Measurements from ENCODE around the gene ZMYND8.
A peak's percentile ranks its signal among the peaks of the same experiment; 100 is the strongest.
"Not testable (repeated sequence)": the region's sequence is repeated elsewhere in the genome, so short reads cannot be mapped to it uniquely, and the experiment has no call there.

ZMYND8 gene

DNA sequence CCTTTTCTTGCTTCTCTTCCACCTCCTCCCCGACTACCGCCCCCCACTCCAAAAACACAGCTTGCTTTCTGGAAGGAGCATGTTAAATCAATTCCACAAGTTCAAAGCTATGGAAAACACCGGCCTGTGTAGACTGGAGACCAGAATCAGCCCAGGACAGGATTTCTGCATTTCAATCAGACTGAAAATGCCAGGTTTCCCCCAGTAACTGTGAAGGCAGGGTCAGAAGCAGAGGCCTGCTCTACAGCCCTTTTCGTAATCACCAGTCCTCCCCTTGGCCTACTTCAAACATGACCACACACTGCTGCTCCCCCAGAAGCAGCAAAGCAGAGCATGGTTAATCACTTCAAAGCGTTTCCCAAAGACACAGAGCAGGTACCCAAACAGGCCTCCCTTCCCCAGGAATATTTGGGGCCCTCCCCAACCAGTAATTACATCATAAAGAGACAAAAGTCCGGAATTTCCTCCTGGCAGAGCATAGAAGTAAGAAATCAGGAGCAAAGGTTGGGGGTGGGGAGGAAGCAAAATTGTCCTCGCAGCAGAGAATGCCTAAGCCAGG, 38.4 kb downstream of the ZMYND8 start:
- H3K27ac ChIP-seq, result peak overlapping the region; percentile 82 to 99 (median 94)
- H3K4me3 ChIP-seq, result peak overlapping the region in 2 of 7 experiments; percentile 2 to 7

DNA sequence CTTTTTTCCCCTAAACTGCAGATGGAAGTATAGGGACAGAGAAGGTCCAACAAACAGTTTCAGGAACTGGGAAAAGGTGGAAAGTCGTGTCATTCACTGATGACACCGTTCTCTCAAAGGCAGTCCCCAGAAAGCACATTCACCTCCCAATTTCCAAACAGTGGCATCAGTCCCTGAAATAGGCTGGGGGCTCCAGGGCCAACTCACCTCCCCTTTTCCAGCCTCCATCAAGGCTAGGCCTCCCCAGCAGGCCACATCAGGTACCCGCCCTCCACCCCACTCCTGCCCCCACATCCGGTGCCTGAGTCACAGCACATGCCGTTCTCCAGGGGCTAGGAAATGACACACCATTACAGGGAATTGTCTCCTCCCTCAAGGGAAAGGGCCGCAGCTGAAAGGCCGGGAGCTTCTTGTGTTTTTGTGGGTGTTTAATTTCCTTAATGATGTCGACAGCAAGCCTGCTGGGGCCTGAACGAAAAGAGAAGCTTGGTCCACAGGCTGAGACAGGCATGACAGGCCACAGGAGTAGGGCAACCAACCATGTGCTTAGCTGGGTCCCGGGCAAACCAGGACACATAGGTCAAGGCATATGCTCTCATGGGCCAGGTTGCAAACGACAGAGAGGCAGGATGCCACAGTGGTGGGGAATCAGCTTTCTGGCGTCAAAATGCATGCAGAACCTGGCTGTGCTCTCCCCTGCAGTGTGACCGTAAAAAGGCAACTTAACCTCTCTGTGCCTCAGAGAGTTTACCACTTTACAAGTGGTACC, 39.2 kb downstream of the ZMYND8 start:
- H3K4me3 ChIP-seq, result no peak overlapping the region
- H3K27ac ChIP-seq, result peak overlapping the region; percentile 82 to 99 (median 94)

DNA sequence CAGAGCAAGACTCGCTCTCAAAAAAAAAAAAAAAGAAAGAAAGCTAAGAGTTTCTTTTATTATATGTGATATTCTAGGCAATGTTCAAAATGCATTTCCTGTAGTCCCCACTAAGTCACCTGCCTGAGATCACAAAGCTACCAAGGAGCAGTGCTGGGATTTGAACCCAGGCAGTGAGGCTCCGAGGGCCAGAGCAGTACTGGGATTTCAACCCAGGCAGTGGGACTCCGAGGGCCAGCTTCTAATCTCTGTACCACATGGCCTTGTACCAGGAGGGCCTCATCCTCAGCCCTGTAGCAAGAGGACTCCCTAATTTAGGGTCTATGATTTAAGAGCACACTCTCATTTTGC, 39.7 kb downstream of the ZMYND8 start:
- no peak overlapping the region for H3K4me3 ChIP-seq

DNA sequence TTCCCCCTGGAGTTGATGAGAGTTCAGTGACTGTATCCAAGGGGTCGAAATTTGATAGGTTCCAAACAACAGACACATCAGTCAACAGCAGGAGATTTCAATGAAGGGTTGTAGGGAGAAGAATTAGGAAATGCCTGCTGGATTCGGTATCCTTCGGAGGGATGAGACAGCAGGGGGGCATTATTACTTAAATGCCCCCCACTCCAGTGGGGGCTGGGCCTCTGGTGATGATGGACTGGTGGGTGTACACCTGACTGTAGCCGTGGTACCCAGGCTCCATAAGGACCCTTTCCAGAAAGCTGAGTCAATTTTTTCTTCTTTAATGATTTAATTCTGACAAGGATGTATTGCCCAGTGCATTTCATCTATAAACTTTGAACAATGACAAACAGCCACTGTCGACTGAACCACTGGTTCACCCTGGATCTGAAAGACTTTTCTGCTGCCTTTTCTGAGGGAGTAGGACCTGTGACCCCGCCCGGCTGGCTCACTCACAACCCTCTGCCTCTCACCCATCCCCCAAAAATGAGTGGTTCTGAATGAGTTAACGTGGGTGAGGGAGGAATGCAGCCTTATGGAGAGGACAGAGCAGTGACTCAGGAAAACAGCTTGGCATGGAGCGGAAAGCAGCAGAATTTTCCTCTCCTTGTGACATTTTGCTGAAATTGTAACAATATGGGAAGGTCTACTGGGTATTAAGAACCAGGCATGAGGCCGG, 41.0 kb downstream of the ZMYND8 start:
- no peak overlapping the region for H3K4me3 ChIP-seq
- H3K27ac ChIP-seq, result peak overlapping the region in 20 of 21 experiments; percentile 88 to 99 (median 94)

More for the DNA sequence above, 39.7 kb downstream of the ZMYND8 start:
- H3K27ac ChIP-seq, result peak overlapping the region; percentile 38 to 99 (median 94)

DNA sequence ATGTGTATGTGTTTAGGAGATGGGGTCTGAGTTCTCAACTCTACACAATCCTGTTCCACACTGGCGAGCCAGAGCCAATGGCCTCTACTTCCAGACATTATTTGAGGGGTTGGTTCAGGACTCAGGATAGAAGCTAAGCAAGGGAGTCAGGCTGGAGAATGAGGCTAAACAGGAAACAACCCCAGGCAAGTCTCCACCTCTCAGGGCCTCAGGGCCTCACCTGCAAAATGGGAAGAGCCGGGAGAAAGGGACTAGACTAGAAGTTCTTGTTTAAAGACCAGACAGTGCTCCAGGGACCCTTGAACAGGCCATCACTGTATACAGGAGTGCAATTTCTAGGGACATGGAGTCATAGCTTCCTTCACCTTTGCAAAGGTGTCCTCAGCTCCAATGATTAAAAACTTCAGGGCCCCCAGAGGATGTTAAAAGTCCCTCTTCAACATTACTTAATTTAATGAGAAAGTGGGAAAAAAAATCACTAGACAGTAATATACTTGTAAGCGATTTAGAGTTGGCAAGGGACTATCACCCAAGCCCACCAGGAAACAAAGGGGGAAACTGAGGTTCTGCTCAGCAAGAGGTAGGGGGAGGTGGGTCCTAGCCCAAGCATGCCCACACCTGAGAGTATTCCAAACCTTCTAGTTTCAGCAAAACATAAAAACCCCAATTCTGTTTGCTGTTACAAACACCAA, 41.7 kb downstream of the ZMYND8 start:
- Histone ChIP-seq H3K27ac (peak overlapping the region in 20 of 21 experiments; percentile 38 to 99 (median 94)), H3K4me3 (no peak overlapping the region)

DNA sequence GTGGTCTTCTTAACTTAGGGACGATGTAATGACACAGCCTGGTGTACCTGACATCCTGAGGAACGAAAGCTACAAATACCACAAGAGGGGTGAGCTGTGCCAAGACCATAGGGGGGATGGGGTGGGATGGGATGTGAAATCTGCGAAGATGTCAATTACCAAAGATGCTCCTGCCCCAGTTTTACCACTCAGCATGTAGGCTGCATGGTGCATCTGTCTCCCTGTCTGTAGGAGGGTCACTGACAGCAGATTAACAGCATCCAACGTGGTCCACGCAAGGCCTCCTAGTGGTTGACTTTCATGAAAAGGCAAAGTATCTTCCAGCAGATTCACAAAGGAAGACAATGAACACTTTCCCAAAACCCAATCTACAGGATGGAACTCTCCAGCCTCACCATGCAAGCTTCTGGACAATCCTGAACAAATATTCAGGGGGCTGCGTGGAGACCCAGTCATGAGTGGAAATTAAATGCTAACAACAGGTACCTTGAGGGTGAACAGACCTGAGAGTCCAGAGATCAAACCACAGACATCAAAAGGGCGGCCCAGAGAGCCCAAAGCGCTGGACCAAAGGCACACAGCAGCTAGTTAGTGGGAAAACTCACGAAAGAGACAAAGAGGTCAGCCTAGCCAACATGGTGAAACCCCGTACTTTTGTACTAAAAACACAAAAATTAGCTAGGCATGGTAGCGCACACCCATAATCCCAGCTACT, 44.4 kb downstream of the ZMYND8 start:
- peak overlapping the region in 1 of 21 experiments; percentile 17 for H3K27ac ChIP-seq
- H3K4me3 ChIP-seq, result no peak overlapping the region

DNA sequence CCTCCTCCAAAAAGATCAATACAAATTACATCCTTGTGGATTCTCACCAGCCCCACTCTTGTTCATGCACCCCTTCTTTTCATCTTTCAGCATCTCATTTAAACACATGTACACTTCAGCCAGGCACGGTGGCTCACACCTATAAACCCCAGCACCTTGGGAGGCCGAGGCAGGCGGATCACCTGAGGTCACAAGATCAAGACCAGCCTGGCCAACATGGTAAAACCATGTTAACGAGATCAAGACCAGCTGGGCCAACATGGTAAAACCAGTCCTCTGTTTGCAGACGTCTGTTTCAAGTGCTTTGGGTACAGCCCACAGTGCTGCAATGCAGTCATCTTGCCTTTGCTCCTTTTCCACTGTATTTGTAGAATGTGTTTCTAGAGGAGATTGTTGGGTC, 45.3 kb downstream of the ZMYND8 start:
- H3K27ac ChIP-seq, result peak overlapping the region in 1 of 21 experiments; percentile 17
- no peak overlapping the region for H3K4me3 ChIP-seq

DNA sequence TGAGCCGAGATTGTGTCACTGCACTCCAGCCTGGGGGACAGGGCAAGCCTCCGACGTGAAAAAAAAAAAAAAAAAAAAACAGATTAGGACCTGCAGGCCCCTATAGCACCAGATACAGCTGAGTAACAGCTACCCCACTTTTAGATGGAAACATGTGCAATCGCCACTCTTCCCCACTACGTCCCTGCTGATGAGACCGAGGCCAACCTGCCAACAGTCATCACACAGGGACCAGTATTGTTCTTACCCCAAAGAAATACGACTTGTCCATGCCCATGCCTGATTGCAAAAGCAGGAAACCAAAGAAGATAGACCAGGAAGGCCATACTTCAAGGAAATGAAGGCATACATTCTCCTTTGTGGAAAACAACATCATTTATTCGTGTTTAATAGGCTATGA, 45.8 kb downstream of the ZMYND8 start:
- H3K27ac ChIP-seq, result no peak overlapping the region
- H3K4me3 ChIP-seq, result no peak overlapping the region

DNA sequence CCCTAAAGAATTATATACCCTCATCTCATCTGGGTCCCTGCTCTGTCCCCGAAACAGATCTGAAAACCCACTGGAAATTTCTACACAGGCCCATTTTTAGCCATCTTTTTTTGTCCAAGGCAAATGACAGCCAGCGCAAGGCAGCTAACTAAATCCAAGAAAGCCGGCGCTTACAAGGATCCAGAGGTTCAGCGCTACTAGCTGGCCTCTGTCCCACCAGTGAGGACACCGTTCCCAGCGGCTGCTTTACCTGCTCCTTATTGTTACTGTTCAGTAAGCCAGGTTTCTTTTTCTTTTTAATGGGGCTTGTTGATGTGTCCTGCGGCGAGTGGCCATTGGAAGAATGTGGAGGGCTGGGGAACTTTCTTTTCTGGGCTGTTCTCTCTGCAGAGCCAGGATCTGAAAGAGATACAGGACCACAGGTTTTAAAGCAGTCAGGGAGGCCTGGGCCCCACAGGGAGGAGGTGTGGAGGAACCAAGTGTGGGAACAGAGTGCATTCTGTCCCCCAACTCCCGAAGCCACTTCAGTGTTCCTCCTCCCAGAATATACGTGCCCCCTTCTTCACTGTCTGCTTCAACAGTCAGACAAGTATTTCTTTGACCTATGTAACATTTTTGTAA, 46.6 kb downstream of the ZMYND8 start:
- peak overlapping the region in 9 of 21 experiments; percentile 17 to 59 (median 52) for H3K27ac ChIP-seq
- no peak overlapping the region for H3K4me3 ChIP-seq

DNA sequence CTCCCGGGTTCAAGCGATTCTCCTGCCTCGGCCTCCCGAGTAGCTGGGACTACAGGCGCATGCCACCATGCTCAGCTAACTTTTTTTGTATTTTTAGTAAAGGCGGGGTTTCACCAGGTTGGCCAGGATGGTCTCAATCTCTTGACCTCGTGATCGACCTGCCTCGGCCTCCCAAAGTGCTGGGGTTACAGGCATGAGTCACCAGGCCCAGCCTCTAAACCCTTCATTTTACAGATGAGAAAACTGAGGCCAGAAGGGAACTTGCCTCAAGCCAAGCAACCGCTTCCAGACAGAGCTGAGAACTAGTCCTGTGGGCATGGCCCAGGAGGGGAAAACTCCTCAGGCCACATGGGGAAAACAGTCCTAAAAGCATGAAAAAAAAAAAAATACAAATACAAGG, 47.1 kb downstream of the ZMYND8 start:
- H3K27ac ChIP-seq, result peak overlapping the region in 8 of 21 experiments; percentile 18 to 57 (median 48)
- H3K4me3 ChIP-seq, result no peak overlapping the region

DNA sequence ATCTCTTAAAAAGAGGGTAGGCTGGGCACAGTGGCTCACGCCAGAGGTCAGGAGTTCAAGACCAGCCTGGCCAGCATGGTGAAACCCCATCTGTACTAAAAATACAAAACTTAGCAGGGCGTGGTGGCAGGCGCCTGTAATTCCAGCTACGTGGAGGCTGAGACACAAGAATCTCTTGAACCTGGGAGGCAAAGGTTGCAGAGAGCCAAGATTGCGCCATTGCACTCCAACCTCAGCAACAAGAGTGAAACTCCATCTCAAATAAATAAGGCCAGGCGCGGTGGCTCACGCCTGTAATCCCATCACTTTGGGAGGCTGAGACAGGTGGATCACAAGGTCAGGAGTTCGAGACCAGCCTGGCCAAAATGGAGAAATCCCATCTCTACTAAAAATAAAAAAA, 48.9 kb downstream of the ZMYND8 start:
- not testable (repeated sequence) for H3K4me3 ChIP-seq, H3K27ac ChIP-seq

DNA sequence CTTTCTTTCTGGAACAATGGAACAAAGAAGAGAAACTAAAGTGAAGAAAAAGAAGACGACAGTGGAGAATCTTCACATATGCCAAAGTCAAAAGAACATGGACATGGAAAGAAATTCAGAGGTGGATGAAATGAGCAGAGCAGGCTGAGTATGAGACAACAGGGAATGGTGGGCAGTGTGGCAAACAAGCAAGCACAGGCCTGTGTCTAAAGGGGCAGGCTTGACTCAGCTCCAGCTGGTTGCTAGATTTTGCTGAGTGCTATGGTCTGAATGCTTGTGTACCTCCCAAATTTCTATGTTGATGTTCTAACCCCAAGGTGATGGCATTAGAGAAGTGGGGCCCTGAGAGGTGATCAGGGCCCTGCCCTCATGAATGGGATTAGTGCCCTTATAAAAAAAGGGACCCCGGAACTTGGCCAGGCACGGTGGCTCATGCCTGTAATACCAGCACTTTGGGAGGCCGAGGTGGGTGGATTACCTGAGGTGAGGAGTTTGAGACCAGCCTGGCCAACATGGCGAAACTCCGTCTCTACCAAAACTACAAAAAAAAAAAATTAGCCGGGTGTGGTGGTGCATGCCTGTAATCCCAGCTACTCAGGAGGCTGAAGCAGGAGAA, 49.6 kb downstream of the ZMYND8 start:
- Histone ChIP-seq H3K27ac (peak overlapping the region in 1 of 21 experiments; percentile 6), H3K4me3 (no peak overlapping the region)

DNA sequence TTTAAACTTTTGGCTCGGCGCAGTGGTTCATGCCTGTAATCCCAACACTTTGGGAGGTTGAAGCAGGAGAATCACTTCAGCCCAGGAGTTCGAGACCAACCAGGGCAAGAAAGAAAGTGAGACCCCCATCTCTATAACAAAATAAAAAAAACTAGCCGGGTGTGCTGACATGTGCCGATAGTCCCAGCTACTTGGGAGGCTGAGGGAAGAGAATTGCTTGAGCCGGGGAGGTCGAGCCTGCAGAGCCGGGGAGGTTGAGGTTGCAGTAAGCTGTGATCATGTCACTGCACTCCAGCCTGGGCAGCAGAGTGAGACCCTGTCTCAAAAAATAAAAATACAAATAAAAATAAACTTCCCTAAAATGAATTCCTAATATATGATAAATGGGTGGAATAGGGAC, 50.4 kb downstream of the ZMYND8 start:
- H3K4me3 ChIP-seq, result no peak overlapping the region
- H3K27ac ChIP-seq, result no peak overlapping the region

DNA sequence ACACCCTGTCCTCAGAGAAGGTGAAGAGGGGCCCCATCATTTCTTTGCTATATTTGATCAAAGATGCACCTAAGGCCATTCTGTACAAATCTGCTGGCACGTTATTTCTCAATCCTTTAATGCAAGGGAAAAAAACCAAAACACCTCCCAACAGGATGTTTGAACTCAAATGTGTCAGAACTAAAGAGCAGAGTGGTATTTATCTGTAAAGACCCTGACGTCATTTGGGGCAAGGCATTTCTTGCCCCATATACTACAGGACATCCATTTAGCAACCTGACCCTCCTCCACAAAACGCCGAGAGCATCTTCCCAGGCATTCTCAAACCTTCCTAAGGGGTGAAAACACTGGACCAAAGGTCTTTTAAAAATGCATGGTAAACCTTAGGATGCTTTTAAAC, 50.8 kb downstream of the ZMYND8 start:
- no peak overlapping the region for H3K4me3 ChIP-seq
- H3K27ac ChIP-seq, result peak overlapping the region in 1 of 21 experiments; percentile 21

DNA sequence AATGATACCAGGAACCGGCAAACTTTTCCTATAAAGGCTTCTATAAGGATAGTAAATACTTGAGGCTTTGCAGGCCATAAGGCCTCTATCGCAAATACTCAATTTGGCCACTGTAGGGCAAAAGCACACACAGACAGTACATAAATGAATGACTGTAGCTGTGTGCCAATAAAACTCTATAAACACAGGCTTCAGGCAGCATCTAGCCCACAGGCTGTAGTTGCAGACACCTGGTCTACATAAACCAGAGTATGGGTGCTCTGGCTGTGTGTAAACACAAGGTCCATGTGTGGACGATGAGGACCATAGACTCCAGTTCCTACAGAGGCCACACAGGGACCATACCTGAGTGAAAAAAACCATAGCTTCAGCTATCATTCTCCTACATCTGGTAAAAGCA, 52.2 kb downstream of the ZMYND8 start:
- H3K4me3 ChIP-seq, result no peak overlapping the region

DNA sequence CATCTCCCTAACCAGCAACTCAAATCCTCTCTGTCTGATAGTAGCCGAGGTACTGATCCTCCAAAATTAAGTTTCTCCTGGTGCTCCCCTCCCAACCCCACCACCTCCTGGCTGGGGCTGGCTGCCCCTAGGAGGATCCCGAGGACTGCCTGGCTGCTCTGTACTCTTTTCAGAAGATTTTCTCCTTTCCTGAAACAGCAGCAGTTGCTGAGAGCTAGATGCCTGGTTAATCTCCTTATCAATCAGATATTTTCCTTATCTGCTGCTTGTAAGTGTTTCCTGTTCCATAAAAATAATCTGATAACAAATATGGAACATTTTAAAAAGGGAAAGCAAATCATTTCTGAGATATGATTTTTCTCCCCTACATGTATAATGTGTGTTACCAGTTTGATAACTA, 52.8 kb downstream of the ZMYND8 start:
- no peak overlapping the region for H3K4me3 ChIP-seq
- H3K27ac ChIP-seq, result peak overlapping the region in 9 of 21 experiments; percentile 5 to 62 (median 35)

More for the DNA sequence above, 52.2 kb downstream of the ZMYND8 start:
- H3K27ac ChIP-seq, result peak overlapping the region in 10 of 21 experiments; percentile 16 to 62 (median 32)

DNA sequence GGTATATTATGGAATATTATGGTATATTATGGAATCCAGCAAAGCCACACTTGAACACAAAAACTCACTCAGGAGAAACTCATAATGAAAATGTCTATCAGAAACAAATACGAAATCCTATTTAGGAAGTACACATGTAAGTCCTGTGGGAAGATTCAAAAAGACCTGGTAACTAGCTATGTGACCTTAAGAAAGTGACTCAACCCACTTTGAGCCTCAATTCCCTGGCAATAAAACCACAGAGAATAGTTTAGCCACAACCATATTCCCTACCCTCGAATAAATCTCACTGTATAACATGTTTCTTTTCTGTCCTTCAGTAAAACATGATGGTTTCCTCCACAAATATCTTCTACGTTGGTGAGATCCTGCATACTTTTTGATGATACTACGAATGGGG, 56.4 kb downstream of the ZMYND8 start:
- H3K4me3 ChIP-seq, result no peak overlapping the region
- H3K27ac ChIP-seq, result no peak overlapping the region

DNA sequence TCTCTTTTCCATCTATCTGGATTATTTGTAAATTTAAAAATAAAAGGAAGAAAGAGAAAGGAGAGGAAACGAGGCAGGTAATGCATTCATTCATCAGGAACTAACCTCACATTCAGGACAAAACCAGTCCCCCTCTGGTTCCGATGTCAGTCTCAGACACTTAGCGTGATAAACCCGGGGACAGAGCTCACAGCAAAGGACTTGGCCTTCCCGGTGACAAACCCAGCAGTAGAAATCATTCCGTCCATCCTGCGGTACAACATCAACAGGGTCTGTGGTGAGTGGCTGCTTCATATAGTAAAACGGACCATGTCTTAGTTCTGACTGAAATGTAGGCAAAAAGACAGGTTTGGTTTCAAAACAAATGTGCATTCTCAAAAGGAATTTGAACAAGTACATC, 57.9 kb downstream of the ZMYND8 start:
- no peak overlapping the region for H3K4me3 ChIP-seq
- H3K27ac ChIP-seq, result no peak overlapping the region

DNA sequence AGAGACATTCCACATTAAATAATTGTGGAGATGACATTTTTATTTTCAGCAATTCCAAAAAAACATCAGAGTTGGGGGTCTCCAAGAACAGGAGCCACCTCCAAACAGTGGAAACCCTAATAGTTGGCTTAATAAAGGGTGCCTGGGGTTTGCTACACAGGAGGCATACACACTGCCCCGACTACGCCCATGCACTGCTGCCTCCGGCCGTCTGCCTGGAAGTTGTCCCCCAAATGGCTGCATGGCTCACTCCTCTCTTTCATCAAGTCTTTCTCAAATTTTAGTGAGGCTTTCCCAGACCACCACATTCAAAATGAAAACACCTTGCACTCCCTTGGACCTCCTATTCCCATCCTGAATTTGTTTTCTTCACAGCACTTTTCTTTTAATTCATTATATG, 58.8 kb downstream of the ZMYND8 start:
- no peak overlapping the region for H3K27ac ChIP-seq
- no peak overlapping the region for H3K4me3 ChIP-seq

Data from skin epidermis (tissue), 12 donors.